Measurements from ENCODE around the gene PLD1.

Gene PLD1

DNA sequence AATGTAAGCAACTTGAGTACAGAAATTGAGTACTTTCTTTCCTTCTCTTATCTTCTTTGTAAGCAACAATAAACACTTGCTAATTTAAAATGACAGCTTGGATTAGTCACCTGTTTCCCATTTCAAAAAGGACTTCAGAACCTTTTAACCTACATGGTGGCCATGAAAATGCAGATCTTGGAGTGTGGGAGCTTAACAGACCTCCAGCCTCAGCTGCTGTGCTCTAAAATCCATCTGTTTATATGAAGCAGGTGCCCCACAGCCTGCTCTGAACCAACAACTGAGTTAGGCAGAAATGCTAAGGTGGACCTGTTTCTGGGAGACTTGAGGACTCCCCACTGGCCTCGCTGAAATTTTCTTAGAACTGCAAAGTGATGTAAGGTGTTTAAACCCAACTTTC is 259.0 kb downstream of the PLD1 start:
- Histone ChIP-seq H3K4me1 (ENCODE audit: insufficient read depth, low read length) (peaks cover 4% of the 10 kb centered on the region; the same call in 1 of the 2 replicates), H3K9ac (ENCODE audit: low read depth, low read length) (no peak overlapping the region), H3K36me3 (ENCODE audit: insufficient read depth, low read length) (no peaks in the 10 kb centered on the region), H3K9me3 (ENCODE audit: control insufficient read depth, insufficient read depth, low read length) (no peaks in the 10 kb centered on the region)
